Brain (organoid and tissue), 1 donor: ENCODE results near the gene TAOK3. TPM values are rescaled to one million over a fixed set of nuclear protein-coding genes. Genes with fewer than 3 reads are reported as not detected.

Experiments
- polyA plus RNA-seq: library from polyadenylated mRNA; stranded (reverse); fragments of 350-450 nt; fragmentation: Illumina TruSeq; extraction: RNeasy Lipid Tissue Mini Kit (QIAGEN cat#74804); gene quantifications from one replicate; pipeline ENCODE4 v1.2.3, GENCODE V29; 2015; ENCODE audit warnings: low read depth, low replicate concordance; ENCODE audit not compliant: insufficient read depth

Gene TAOK3
- polyA plus RNA-seq, 1 donor from 2014 or later: 8.8 TPM

Other genes with a start within 250 kb of the TAOK3 start
- 798 TPM for gene PEBP1, start 236.8 kb downstream of the TAOK3 start, polyA plus RNA-seq
- gene SUDS3, start 3.6 kb upstream of the TAOK3 start, polyA plus RNA-seq: 19.9 TPM